COR-L47 (cell line): ENCODE results near the gene ISLR2.
A peak's percentile ranks its signal among the peaks of the same experiment; 100 is the strongest.
"Not testable (repeated sequence)": the region's sequence is repeated elsewhere in the genome, so short reads cannot be mapped to it uniquely, and the experiment has no call there.

ENCODE experiments used
- DNase-seq: peaks from one replicate; lab custom pipeline; 2025; lab: John Stamatoyannopoulos, UW

Gene ISLR2, protein sequence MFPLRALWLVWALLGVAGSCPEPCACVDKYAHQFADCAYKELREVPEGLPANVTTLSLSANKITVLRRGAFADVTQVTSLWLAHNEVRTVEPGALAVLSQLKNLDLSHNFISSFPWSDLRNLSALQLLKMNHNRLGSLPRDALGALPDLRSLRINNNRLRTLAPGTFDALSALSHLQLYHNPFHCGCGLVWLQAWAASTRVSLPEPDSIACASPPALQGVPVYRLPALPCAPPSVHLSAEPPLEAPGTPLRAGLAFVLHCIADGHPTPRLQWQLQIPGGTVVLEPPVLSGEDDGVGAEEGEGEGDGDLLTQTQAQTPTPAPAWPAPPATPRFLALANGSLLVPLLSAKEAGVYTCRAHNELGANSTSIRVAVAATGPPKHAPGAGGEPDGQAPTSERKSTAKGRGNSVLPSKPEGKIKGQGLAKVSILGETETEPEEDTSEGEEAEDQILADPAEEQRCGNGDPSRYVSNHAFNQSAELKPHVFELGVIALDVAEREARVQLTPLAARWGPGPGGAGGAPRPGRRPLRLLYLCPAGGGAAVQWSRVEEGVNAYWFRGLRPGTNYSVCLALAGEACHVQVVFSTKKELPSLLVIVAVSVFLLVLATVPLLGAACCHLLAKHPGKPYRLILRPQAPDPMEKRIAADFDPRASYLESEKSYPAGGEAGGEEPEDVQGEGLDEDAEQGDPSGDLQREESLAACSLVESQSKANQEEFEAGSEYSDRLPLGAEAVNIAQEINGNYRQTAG

DNA sequence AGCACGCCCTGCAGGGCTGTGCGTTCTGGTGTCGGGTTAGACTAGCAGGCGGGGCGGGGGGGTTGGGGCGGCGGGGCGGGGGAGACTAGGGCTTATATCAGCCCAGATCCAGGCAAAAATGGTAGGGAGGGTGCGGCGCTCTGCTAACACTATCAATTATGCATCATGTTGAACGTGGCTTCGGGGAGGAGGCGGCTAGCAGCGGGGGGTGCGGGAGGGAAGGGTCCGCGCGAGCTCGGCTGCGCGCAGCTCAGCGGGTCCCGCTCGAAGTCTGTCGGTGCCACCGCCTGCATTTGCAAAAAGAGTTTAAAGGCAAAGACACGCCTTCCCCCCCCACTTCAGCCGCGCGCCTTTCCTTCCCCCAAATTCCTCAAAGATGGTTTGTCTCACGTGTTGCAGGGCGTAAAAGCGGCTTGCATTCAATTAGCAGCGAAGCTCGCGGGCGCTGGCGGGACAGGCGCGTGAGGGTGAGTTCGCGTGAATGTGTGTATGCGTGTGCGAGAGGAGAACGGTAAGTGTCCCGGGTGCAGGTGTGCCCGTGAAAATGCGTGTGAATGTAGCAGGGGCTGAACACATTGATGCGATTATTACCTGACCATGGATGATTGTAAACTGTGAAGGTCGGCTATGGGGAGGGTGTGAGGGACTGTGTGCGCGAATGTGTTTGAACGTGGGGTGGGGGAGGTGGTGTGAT lies at the start of gene ISLR2:
ISLR2 (plus strand) TSS at position 432 of the 694 bp plus-strand sequence. CDS start 2,169 bp downstream, outside the sequence.
- DNase-seq: peak; percentile 25

GRCh38 chr15:74082450-74082849 lies 47.9 kb upstream of the ISLR2 start, which contains the start of gene GOLGA6A:
Gene GOLGA6A, minus strand, starts transcription at chr15:74082550. Its CDS starts 41 bp downstream, at chr15:74082509.
- DNase-seq: not testable (repeated sequence)

- not testable (repeated sequence) for DNase-seq
Observed at GRCh38 chr15:74094567-74094966, 35.8 kb upstream of the ISLR2 start.

GRCh38 chr15:74095610-74096009 lies 34.8 kb upstream of the ISLR2 start:
- DNase-seq: not testable (repeated sequence)

DNA sequence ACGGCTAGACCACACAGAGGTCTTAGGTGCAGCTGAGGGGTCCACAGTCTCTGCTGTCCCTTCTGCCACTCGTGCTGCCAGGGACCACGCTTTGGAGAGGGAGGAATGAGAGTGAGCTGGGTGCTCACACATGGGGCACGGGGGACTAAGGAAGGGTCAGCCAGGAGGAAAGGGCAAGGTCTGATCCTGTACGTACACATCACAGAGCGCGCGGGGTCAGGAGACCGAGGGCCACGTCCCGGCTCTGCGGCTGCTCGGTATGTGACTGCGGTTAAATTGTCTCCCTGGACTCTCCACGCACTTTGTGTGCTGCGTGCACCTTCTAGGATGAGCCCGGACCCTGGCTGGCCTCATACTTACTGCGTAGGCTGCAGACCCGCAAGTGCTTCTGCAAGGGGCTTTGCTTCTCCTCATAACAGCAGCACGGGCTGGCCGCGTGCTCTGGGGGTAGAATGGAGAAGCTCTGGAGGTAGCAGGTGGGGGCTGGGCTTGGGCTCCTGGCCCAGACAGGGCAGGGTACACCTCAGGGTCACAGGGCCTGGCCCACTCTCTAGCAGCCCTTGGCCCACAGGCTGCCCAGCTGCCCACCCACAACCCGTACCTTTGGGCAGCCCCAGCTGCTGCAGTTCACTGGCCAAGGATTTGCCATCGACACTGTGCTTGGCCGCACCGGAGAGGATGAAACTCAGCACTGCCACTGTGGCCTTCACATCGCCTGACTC lies 33.5 kb upstream of the ISLR2 start:
- not testable (repeated sequence) for DNase-seq

- DNase-seq: not testable (repeated sequence)
Observed at GRCh38 chr15:74099963-74100733, 30.2 kb upstream of the ISLR2 start.

DNA sequence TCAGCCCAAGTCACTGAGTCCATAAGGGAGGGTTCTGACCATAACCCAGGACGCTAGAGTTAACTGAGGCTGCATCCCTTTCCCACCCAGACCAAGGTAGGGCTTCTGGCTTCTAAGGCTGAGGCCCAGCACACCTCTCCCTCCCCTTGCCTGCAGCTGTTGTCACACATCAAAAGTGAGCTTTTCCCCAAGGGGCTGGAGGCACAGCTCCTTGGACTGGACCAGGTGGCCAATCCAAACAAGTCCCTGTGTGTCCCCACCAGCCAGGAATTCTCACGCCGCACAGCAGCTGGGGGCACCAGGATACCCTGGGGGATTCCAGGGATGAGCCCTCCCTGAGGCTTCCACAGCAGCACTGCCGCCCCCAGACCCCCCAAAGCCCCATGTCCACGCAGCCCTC lies 22.3 kb upstream of the ISLR2 start:
- DNase-seq: no peak

GRCh38 chr15:74108611-74109010 lies 21.8 kb upstream of the ISLR2 start:
- not testable (repeated sequence) for DNase-seq

DNA sequence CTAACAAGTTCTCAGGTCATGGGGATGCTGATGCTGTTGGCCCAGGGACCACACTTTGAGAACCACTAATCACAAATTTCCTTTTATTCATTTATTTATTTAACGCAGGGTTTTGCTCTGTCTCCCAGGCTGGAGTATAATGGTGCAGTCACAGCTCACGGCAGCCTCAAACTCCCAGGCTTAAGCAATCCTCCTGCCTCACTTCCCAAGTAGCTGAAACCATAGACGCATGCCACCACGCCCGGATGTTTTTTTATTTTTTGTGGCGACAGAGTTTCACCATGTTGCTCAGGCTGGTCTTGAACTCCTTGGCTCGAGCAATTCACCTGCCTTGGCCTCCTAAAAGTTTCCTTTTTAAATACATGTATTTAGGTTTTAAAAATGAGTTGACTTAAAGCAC lies 20.7 kb upstream of the ISLR2 start:
- DNase-seq: no peak

- no peak for DNase-seq
Observed at GRCh38 chr15:74120426-74120825, 10.0 kb upstream of the ISLR2 start.

- DNase-seq: no peak
Observed at GRCh38 chr15:74121039-74121438, 9.3 kb upstream of the ISLR2 start.

DNA sequence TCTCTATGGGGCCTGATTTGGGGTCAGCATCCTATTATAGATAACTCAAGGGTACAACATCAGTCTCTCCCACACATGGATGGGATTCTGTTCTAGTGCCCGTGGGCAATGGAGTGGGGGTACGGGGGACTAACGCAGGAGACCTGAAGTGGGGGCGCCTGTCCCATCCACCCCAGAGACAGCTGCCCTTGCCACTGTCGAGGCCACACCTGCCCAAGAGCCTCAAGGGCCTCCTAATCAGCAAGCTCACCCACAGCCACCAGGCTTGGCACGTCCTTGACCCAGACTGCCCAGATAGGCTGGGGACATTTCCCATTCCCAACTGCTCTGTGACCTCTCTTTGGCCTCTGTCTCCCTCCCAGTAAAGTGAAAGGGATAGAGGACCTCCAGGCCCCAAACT lies 8.5 kb upstream of the ISLR2 start:
- no peak for DNase-seq

DNA sequence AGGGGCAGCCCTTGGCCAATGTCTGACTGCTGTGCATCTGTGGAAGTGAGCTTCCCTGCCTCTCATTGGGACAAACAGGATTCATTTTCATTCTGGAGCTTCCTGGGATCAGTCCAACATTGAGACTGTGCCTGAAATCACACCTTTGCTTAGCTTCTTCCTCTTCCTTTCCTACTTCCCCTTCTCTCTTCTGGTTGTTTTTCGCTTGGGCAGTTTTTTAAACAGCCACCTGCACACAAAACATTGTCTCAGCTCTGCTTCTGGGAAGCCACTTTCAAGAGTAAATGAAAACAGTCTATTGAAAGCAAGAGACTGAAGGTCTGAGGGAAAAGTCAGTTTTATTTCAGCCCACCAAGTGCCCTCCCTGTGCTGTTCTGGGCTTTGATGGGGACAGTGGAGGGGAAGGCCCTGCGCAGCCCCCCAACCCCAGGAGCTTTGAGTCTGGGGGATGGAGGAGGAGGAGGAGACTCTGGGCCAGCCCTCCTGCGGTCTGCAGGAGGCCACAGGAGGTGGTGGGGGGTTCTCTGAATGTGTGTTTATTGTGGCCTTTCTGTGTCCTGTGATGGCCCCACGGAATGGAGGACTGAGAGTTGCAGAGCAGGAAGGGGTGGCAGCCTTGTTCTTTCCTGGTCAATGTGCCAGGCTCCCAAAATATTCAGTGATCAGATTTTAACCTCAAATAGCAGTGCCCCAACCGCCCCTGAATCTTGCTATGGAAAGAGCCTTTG lies 7.8 kb upstream of the ISLR2 start:
- no peak for DNase-seq

GRCh38 chr15:74123131-74123429 lies 7.3 kb upstream of the ISLR2 start:
- no peak for DNase-seq

- no peak for DNase-seq
Observed at GRCh38 chr15:74123658-74124057, 6.7 kb upstream of the ISLR2 start.

DNA sequence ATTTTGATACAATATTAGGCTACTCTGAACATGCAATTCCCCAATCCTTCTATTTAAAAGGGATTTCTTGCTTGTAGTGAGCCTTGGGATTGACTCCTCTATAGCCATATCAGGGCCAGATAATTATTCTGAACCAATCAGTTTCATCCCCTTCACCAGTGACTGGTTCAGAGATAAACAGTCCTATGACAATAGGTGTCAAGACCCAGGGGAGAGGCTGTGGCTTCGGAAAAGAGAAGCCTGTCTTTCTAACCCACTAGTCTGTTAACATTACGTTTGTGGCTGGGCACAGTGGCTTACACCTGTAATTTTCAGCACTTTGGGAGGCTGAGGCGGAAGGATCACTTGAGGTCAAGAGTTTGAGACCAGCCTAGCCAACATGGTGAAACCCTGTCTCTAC lies 6.2 kb upstream of the ISLR2 start:
- no peak for DNase-seq

DNA sequence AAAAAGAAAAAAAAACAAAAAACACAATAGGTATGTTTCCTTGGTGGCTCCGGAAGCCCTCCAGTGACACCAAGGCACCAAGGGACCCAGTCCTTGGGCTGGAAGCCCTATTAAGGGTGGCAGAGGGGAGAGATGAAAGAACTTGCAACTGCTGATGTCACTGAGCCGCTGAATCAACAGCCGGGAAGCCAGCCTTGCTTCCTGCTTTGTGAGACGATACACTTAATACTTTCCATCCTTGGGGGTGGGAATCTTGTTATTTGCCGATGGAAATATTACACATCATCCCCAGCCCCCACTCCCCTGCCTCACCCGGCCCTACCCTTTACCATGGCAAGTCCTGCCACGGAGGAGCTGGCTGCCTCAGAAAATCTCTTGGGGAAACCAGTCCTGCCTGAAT lies 5.6 kb upstream of the ISLR2 start:
- DNase-seq: no peak

DNA sequence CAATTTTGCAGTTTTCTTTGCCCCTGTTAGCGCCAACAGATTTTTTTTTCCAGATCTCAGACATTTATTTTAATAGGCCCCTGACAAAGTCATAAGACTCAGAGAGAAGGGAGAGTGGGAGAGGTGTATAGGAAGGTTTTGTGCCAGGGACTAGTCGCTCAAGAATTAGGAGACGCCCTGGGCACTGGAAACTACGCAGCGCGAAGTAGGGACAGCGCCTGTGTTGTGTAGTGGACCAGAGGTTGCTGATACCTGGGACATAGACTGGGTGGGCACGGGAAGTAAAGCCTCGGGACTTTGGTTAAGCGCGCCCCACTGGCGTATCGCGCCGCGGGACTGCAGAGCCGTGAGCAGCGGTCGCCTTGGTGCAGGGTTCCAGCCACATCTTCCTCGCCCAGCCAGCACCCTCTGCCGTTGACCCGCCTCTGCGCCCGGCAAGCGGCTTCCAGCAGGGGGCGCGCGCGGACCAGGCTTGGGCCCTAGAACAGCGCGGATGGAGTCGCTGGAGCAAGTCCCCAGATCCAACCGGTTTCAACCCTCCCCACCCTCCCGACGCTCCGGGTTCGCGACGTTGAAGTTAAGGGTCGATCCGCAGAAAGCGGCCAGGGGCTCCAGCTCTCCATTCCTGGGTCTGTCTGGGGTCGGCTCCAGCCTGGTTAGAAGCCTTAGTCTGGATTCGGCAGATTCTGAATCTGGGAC lies 3.0 kb upstream of the ISLR2 start:
- DNase-seq: peak; percentile 91

- no peak for DNase-seq
Observed at GRCh38 chr15:74127954-74128784, 2.2 kb upstream of the ISLR2 start.
